B cell (primary cell): ENCODE results near the gene CRTC2. TPM values are rescaled to one million over a fixed set of nuclear protein-coding genes. Genes with fewer than 3 reads are reported as not detected.

ENCODE experiments used
- ATAC-seq: fragments of 200-7000 bp; cut with Tn5 transposase; one replicate; pipeline ENCODE4 v1.10.0; 2021; ENCODE audit warnings: low read depth, mild to moderate bottlenecking, moderate number of reproducible peaks, moderate library complexity
- CTCF ChIA-PET: fragments of 350-600 bp; sonication (Branson Sonifier 250); formaldehyde crosslinking; loops from one replicate; lab custom pipeline; 2021; ENCODE audit warnings: antibody characterized with exemption, inconsistent platforms; lab: Charles Lee
- POLR2A ChIA-PET: fragments of 350-600 bp; sonication (Branson Sonifier 250); formaldehyde crosslinking; loops from one replicate; lab custom pipeline; 2021; ENCODE audit warnings: antibody characterized with exemption; lab: Charles Lee
- DNase-seq: peaks from one replicate; pipeline ENCODE4 v3.0.0; 2013
- H2AFZ ChIP-seq: 2 replicates; pipeline ENCODE4 v1.6.1; 2012; ENCODE audit warnings: mild to moderate bottlenecking, low read depth, low read length; ENCODE audit not compliant: insufficient read depth, poor library complexity, severe bottlenecking
- H3K27ac ChIP-seq, 2 donors: 1 replicate in 1 of 2; 2 replicates in 1 of 2; pipeline ENCODE4 v1.5.1; 2012 to 2013; ENCODE audit warnings: low read length in 2 of 2, mild to moderate bottlenecking in 2 of 2, moderate library complexity in 1 of 2
- H3K27me3 ChIP-seq, 4 experiments: fragments of 200-600 bp in 1 of 4; sonication (generic) in 1 of 4; replicated peaks in 1 of 4; 1 replicate in 2 of 4; 2 replicates in 2 of 4; pipeline versions ENCODE4 v1.6.1 to v1.7.0; 2013 to 2016; ENCODE audit warnings: low read length in 3 of 4, mild to moderate bottlenecking in 2 of 4, mixed read lengths in 1 of 4, moderate library complexity in 1 of 4; ENCODE audit not compliant: insufficient read depth in 4 of 4, control insufficient read depth in 3 of 4; ENCODE audit errors: control extremely low read depth in 1 of 4
- H3K36me3 ChIP-seq, 2 experiments: replicated peaks in 1 of 2; 1 replicate in 1 of 2; 2 replicates in 1 of 2; pipeline versions ENCODE4 v1.6.1 to v1.7.1; 2013; ENCODE audit warnings: low read length in 1 of 2; ENCODE audit not compliant: insufficient read depth in 2 of 2, control insufficient read depth in 1 of 2; ENCODE audit errors: control extremely low read depth in 1 of 2, extremely low read depth in 1 of 2
- H3K4me1 ChIP-seq, 2 donors: fragments of 200-600 bp in 1 of 2; sonication (generic) in 1 of 2; 1 replicate in 1 of 2; 2 replicates in 1 of 2; pipeline versions ENCODE4 v1.5.1 to v1.6.1; 2013 to 2017; ENCODE audit warnings: low read length in 2 of 2; ENCODE audit not compliant: control insufficient read depth in 2 of 2, insufficient read depth in 2 of 2
- H3K4me2 ChIP-seq: replicated peaks from 2 replicates; pipeline ENCODE3; 2012; ENCODE audit warnings: mild to moderate bottlenecking, low read depth, low read length; ENCODE audit not compliant: poor library complexity, severe bottlenecking
- H3K4me3 ChIP-seq, 5 experiments: fragments of 200-600 bp in 1 of 5; sonication (generic) in 1 of 5; 1 replicate in 3 of 5; 2 replicates in 2 of 5; pipeline versions ENCODE4 v1.5.1 to v1.7.0; 2011 to 2016; ENCODE audit warnings: low read length in 4 of 5, mild to moderate bottlenecking in 4 of 5, low read depth in 2 of 5, control low read depth in 1 of 5, moderate library complexity in 1 of 5; ENCODE audit not compliant: insufficient read depth in 1 of 5; ENCODE audit errors: control extremely low read depth in 1 of 5, extremely low read depth in 1 of 5
- H3K79me2 ChIP-seq: fragments of 200-600 bp; sonication (generic); one replicate; pipeline ENCODE4 v1.6.0; 2016; ENCODE audit warnings: low read length; ENCODE audit not compliant: control insufficient read depth, insufficient read depth
- H3K9ac ChIP-seq: fragments of 200-600 bp; sonication (generic); 2 replicates; pipeline ENCODE4 v1.6.1; 2017; ENCODE audit warnings: mild to moderate bottlenecking, low read length, moderate library complexity
- H3K9me3 ChIP-seq, 3 donors: one replicate each; pipeline versions ENCODE4 v1.6.1 to v1.7.1; 2013; ENCODE audit warnings: low read length in 2 of 3; ENCODE audit not compliant: control insufficient read depth in 2 of 3, insufficient read depth in 1 of 3; ENCODE audit errors: control extremely low read depth in 1 of 3
- H4K20me1 ChIP-seq: 2 replicates; pipeline ENCODE4 v1.6.0; 2012; ENCODE audit warnings: mild to moderate bottlenecking, low read length; ENCODE audit not compliant: insufficient read depth, control insufficient read depth, poor library complexity, severe bottlenecking
- H3K27ac Mint-ChIP-seq: one replicate; pipeline ENCODE4 v1.8.0; 2021; ENCODE audit warnings: mixed read lengths
- H3K27me3 Mint-ChIP-seq: one replicate; pipeline ENCODE4 v1.8.0; 2021; ENCODE audit warnings: mixed read lengths
- H3K4me1 Mint-ChIP-seq: one replicate; pipeline ENCODE4 v1.8.0; 2021; ENCODE audit warnings: mixed read lengths
- H3K4me3 Mint-ChIP-seq: one replicate; pipeline ENCODE4 v1.8.0; 2021; ENCODE audit warnings: mixed read lengths
- H3K9me3 Mint-ChIP-seq: one replicate; pipeline ENCODE4 v1.8.0; 2022; ENCODE audit warnings: mixed read lengths; ENCODE audit not compliant: insufficient read depth
- EZH2 ChIP-seq: IDR thresholded peaks from 2 replicates; pipeline ENCODE4 v1.6.1; 2012; ENCODE audit warnings: borderline replicate concordance, low read depth, mild to moderate bottlenecking, moderate library complexity, low read length; ENCODE audit not compliant: insufficient read depth, poor library complexity, severe bottlenecking
- WGBS: methylation state at CpG from one replicate; pipeline ENCODE4 v1.1.5; 2013; ENCODE audit warnings: missing lambda C conversion rate; ENCODE audit not compliant: insufficient coverage; 5-methylcytosine and 5-hydroxymethylcytosine counted together
- intact Hi-C: fragments of 100-400 bp; cut with micrococcal nuclease; formaldehyde crosslinking; loops from one replicate; pipeline ENCODE4 v1.10.0; 2022
- polyA plus RNA-seq: library from polyadenylated mRNA; depleted of rRNA; stranded (reverse); fragments of >200 nt; gene quantifications from 2 replicates; pipeline ENCODE4 v1.2.3, GENCODE V29; 2012
- total RNA-seq, 2 donors: library from RNA; stranded (reverse); fragments of 120-200 nt in 1 of 2; gene quantifications; 1 replicate in 1 of 2; 2 replicates in 1 of 2; pipeline versions ENCODE4 v1.2.3 to v1.2.4, GENCODE V29; 2013 to 2022
- TF ChIP-seq, protein P1 (sequence below): fragments of 200-600 bp; IDR thresholded peaks from one replicate; pipeline ENCODE4 v1.8.0; 2022; ENCODE audit warnings: antibody characterized with exemption, mild to moderate bottlenecking

The CRTC2 gene
- total and polyA plus RNA-seq, 2 donors (not counting 1 experiment from before 2014, with no cell fraction given): 94.6 to 157 TPM

DNA sequence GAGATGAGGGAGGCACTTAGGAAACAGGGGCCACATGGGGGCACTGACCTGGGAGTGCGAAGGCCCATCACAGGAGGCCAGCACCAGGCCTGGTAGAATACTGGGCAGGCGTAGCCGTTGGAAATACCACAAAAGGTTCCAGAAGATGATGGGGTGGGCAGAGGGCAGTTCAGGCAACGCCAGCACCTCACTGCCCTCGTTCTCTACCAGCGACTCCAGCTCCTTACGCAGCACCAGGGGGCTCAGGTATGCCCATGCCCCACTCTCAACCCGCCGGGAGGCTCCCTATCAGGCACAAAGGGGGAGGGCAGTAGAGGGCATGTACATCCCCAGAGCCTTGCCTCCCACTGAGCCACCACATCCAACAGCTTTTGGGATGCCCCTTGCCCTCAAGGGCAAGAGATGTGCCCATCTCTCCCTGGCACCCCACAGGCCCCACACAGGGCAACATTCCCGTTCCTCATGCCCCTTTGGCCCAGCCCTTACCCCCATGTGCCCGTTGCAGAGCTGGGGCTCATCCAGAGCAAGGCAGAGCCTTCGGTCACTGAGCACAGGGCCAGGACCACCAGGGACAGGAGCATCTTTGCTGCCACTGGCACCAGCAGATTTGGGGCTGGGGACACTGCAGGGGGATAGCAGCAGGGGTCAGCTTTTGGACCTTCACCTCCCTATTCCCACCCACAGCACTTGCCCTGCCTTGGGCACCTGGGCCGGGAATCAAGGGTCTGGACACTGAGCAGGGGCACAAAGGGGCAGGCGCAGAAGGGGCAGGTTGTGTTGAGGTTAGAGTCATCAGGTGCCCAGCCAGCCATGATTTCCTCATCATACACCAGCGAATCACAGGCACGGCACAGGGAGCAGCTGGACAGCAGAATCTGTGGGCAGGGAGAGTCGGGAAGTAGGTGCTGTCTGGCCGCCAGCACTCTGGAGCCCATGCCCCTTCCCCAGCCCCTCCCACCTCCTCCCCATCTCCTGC is 26.0 kb downstream of the CRTC2 start:
- H3K27me3 Mint-ChIP-seq: no peaks in the 10 kb centered on the region
- no peaks in the 10 kb centered on the region for H3K27me3 ChIP-seq
- no peak overlapping the region for H3K4me3 ChIP-seq
- 98% methylated on average over 8 of the region's 18 CpGs for WGBS
- ChIA-PET POLR2A (no interaction called here), CTCF (interaction anchor here (0.6 to 1.8 kb wide), 2 partner anchors 10 to 14 kb away, joined by 4 read pairs; partner anchors contain the start of genes DENND4B and GATAD2B)
- H2AFZ ChIP-seq: no peak overlapping the region
- DNase-seq (no peak), ATAC-seq (no peak)
- H3K27ac Mint-ChIP-seq: no peak overlapping the region
- peaks cover 39% of the 10 kb centered on the region for H4K20me1 ChIP-seq
- peaks cover 6 to 10% of the 10 kb centered on the region in 2 donors for H3K4me1 ChIP-seq
- H3K9me3 Mint-ChIP-seq: no peaks in the 10 kb centered on the region
- intact Hi-C loops: no loop called here
- H3K4me3 Mint-ChIP-seq: no peak overlapping the region
- H3K27ac ChIP-seq: no peak overlapping the region
- H3K4me1 Mint-ChIP-seq: no peaks in the 10 kb centered on the region
- H3K36me3 ChIP-seq: peaks cover 5 to 77% of the 10 kb centered on the region in 2 experiments
- H3K4me2 ChIP-seq: no peak overlapping the region
- no peak overlapping the region for H3K9ac ChIP-seq
- H3K9me3 ChIP-seq: no peaks in the 10 kb centered on the region
- H3K79me2 ChIP-seq: peaks cover 21% of the 10 kb centered on the region
- no peak for TF ChIP-seq EZH2
- TF ChIP-seq, protein P1, sequence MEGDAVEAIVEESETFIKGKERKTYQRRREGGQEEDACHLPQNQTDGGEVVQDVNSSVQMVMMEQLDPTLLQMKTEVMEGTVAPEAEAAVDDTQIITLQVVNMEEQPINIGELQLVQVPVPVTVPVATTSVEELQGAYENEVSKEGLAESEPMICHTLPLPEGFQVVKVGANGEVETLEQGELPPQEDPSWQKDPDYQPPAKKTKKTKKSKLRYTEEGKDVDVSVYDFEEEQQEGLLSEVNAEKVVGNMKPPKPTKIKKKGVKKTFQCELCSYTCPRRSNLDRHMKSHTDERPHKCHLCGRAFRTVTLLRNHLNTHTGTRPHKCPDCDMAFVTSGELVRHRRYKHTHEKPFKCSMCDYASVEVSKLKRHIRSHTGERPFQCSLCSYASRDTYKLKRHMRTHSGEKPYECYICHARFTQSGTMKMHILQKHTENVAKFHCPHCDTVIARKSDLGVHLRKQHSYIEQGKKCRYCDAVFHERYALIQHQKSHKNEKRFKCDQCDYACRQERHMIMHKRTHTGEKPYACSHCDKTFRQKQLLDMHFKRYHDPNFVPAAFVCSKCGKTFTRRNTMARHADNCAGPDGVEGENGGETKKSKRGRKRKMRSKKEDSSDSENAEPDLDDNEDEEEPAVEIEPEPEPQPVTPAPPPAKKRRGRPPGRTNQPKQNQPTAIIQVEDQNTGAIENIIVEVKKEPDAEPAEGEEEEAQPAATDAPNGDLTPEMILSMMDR: no peak
